Right forelimb (tissue), 1 donor: ENCODE results near the gene NGFR.
"Not testable (repeated sequence)": the region's sequence is repeated elsewhere in the genome, so short reads cannot be mapped to it uniquely, and the experiment has no call there.

Source experiments
- DNase-seq: peaks from one replicate; pipeline ENCODE4 v3.0.0-alpha.2; 2018

NGFR gene

GRCh38 chr17:49496867-49497147 lies 1.7 kb downstream of the NGFR start:
- DNase-seq: no peak

GRCh38 chr17:49497148-49498028 lies 2.3 kb downstream of the NGFR start:
- DNase-seq: peak; percentile 73

- DNase-seq: no peak
Measured at GRCh38 chr17:49498029-49498615, 3.0 kb downstream of the NGFR start.

- no peak for DNase-seq
Measured at GRCh38 chr17:49501496-49501895, 6.4 kb downstream of the NGFR start.

- no peak for DNase-seq
Measured at GRCh38 chr17:49502254-49502653, 7.2 kb downstream of the NGFR start.

GRCh38 chr17:49502680-49503079 lies 7.6 kb downstream of the NGFR start:
- DNase-seq: not testable (repeated sequence)

GRCh38 chr17:49504369-49504768 lies 9.3 kb downstream of the NGFR start:
- DNase-seq: no peak

GRCh38 chr17:49505854-49506253 lies 10.8 kb downstream of the NGFR start:
- no peak for DNase-seq

GRCh38 chr17:49506282-49506681 lies 11.2 kb downstream of the NGFR start:
- no peak for DNase-seq

- DNase-seq: peak; percentile 68
Measured at GRCh38 chr17:49508061-49508865, 13.2 kb downstream of the NGFR start.

GRCh38 chr17:49508866-49509587 lies 13.9 kb downstream of the NGFR start:
- peak; percentile 71 for DNase-seq

GRCh38 chr17:49509588-49509917 lies 14.5 kb downstream of the NGFR start:
- DNase-seq: no peak

- DNase-seq: no peak
Measured at GRCh38 chr17:49510059-49510719, 15.1 kb downstream of the NGFR start.

- no peak for DNase-seq
Measured at GRCh38 chr17:49510720-49511110, 15.6 kb downstream of the NGFR start.

GRCh38 chr17:49511810-49512209 lies 16.7 kb downstream of the NGFR start:
- no peak for DNase-seq

GRCh38 chr17:49512296-49513043 lies 17.4 kb downstream of the NGFR start:
- DNase-seq: no peak

GRCh38 chr17:49513044-49513395 lies 17.9 kb downstream of the NGFR start:
- no peak for DNase-seq

GRCh38 chr17:49513641-49514040 lies 18.5 kb downstream of the NGFR start:
- DNase-seq: no peak

- DNase-seq: peak; percentile 81
Measured at GRCh38 chr17:49514071-49514721, 19.1 kb downstream of the NGFR start.

- peak; percentile 85 for DNase-seq
Measured at GRCh38 chr17:49515196-49515770, 20.2 kb downstream of the NGFR start.

- DNase-seq: no peak
Measured at GRCh38 chr17:49516180-49516579, 21.1 kb downstream of the NGFR start.
